ENCODE results near the gene FYB2.

- TF ChIP-seq CTCF (IDR thresholded peaks at IDR 0.05) = no peak
- TF ChIP-seq ZFX (IDR thresholded peaks at IDR 0.05; ENCODE audit: borderline replicate concordance) = no peak
These were observed 148.1 kb downstream of the FYB2 start for GRCh38 chr1:56671085-56671484.

All from 22Rv1 (cell line).